GM21825 (cell line): ENCODE results near the gene EIPR1.

Experiments used
- ATAC-seq: cut with Tn5 transposase; IDR thresholded peaks from one replicate; pipeline ENCODE4 v1.9.1; 2021; ENCODE audit warnings: mild to moderate bottlenecking, moderate library complexity; ENCODE audit not compliant: unreplicated experiment

The EIPR1 gene

GRCh38 chr2:3277748-3278520 is 99.7 kb downstream of the EIPR1 start:
- ATAC-seq, result no peak

DNA sequence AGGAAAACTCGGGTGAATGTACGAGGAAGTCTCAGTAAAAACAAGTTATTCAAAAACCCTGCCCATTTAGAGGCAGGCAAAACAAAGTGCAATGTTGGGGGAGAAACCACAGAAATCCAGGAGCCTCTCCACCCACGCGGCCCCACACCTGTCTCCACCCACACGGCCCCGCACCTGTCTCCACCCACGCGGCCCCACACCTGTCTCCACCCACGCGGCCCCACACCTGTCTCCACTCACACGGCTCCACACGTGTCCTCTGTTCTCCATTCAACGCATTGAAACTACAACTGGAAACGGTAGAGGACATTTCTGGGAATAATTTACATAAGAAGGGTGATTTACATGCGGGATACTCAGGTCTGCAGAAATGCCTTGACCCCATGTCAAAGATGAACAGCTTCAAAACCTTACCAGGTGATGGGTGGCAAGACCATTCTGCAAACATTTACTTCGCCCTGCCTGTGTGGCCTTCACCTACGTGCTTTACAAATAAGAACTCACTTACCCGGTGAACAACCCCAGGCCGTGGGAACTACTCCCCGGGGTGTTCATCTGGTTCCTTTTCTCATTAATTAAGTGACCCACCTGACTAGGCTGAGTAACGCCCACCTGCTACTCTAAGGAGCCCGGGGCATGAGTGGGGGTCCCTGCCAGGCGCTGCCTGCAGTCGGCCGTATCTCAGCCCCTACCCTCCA is 100.4 kb downstream of the EIPR1 start:
- no peak for ATAC-seq

- no peak for ATAC-seq
These were observed 104.9 kb downstream of the EIPR1 start for GRCh38 chr2:3272761-3273160.

GRCh38 chr2:3270095-3270478 is 107.5 kb downstream of the EIPR1 start:
- ATAC-seq, result no peak

DNA sequence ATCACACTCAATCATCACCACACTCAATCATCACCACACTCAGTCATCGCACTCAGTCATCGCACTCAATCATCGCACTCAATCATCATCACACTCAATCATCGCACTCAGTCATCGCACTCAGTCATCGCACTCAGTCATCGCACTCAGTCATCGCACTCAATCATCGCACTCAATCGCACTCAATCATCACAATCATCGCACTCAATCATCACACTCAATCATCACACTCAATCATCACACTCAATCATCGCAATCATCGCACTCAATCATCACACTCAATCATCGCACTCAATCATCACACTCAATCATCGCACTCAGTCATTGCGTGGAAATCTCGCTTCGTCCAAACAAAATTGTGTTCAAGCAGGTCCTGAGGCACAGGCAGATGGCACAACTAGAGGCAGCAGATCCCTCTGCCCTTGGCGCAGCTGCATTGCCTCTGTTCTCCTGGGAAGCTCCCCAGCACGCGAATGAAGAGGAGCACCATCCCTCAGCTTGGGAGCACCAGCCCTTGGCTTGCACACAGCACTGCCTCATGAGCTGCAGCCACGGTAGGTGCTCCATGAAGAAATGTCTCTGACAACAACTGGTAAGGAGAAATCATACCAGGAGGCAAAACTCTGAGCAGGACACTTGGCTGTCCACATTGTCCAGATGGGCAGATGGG is 108.1 kb downstream of the EIPR1 start:
- no peak for ATAC-seq

DNA sequence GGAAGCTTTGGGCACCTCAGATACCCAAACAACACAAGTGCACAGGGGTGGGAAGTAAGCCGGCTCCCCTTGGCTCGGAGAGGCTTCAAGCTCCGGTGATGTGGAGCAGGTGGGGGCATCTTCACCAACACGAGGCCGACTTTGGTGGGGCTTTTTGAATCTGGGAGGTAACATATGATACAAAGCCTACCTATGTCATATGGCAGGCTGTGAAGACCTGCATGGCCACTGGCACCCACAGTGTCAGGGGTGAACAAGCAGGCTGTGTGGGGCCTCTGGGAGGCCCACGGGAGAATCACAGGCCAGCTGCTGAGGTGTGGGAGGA is 109.0 kb downstream of the EIPR1 start:
- ATAC-seq, result no peak

DNA sequence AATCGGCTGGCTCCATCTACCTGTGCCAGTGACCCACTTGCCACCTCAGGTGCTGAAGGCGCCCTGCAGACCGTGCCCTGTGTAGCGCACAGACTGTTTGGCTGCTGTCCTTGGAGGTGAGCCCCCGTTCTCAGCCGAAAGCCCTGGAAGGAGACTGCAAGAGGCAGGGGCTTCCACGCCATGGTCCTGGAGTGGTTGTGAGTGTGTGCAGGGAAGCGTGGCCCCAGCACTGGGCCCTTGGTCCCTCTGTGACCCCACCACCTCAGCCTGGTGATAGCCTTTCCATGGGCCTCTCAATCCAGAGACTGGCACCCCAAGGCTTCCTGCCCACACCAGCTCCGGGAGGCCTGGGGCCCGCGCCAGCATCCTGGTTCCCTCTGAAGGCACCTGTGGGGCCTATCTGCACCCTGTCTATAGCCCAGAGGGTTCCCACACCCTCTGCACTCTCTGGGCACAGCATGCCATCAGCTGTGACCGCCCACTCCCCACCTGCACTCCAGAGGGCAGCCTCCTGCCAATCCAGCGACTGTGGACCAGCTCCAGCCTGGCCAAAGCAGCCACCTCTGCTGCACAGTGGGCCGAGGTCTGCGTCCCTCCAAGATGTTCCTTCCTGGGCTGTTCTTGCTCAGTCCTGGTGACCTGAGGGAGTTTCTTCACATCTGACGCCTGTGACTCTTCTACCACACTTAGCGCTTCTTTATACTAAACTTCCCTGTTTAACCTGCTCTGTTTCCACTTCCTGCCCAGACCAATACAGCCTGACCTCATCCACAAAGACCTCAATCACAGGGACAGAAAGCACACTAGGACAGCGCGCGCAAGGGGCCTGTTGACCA is 109.5 kb downstream of the EIPR1 start:
- no peak for ATAC-seq

GRCh38 chr2:3266925-3267867 is 110.4 kb downstream of the EIPR1 start:
- no peak for ATAC-seq

- ATAC-seq, result no peak
These were observed 111.4 kb downstream of the EIPR1 start for GRCh38 chr2:3265981-3266924.

DNA sequence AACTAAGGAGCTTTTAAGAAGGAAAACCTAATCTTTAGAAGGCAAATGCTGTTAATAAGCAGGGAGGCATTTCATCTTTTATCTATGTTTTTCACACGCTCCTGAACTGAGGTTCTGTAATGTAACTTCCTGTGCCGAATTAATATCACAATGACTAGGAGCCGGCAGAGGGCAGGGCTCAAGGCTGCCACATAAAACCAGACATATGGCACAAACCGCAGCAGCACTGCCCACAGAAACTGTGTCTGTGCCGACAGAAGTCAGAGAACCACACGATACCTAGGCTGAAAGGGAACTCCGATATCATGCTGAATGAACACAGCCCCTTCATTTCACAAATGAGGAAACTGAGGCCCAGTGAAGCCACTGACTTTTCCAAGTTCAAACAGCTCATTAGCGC is 112.1 kb downstream of the EIPR1 start:
- no peak for ATAC-seq

DNA sequence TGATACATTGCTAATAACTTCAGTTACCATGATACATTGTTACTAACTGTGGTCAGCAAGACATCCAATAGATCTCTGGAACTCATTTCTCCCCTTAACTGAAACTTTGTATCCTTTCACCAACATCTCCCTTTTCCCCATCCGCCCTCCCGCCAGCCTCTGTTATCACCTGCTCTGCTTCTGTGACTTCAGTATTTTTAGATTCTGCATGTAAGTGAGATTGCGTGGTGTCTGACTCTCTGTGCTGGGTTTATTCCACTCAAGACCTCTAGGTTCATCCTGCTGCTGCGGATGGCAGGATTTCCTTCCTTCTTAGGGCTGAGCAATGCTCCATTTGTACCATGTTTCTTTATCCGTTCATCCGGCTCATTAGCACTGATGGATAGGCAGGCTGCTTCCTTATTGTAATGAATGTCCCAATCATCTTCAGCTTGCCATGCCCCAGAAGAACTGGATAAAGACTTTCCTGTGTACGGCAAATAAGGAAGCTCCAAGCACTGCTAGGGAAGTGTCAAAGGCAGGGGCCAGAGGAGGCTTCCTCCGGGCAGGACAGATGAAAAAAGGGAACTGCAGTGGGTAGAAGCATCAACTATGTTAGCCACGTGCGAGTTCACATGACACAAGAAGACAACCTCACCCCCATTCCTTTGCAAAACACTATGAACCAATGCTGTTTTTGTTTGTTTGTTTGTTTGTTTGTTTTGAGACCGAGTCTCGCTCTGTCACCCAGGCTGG is 113.4 kb downstream of the EIPR1 start:
- no peak for ATAC-seq

DNA sequence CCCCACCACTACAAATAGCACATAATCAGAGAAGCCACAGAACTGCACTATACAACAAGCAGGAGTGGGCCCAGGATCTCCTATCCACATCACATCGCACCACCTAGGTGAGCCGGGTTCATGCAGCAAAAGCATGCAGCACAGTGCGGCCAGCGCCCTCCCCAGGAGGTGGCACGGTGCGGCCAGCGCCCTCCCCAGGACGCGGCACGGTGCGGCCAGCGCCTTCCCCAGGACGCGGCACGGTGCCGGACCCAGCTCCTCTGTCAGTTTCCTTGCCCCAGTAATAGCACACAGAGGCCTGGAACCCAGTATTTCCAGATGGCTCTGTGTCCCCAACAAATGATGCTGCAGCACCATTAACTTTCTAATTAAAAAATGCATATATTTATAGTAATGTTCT is 114.1 kb downstream of the EIPR1 start:
- no peak for ATAC-seq

GRCh38 chr2:3262437-3263388 is 114.9 kb downstream of the EIPR1 start:
- no peak for ATAC-seq

DNA sequence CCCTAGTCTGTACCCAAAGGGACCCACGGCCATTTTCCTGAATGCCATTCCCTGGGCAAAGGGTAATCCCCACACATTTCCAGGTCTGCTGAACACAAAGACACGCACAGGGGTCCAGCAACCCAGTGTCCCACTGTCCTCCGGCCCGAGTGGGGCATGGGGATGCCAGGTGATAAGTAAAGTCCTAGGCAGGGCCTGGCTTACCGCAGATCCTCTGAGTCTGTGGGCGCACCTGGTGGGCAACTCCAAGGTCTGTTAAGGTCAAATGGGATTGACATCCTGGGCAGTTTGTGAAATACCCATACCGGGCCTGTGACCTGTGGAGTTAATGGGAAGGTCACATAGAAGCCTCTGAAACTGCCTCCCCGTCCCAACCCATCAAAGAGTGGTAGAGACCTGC is 116.1 kb downstream of the EIPR1 start:
- no peak for ATAC-seq

GRCh38 chr2:3260959-3261358 is 116.7 kb downstream of the EIPR1 start:
- no peak for ATAC-seq

DNA sequence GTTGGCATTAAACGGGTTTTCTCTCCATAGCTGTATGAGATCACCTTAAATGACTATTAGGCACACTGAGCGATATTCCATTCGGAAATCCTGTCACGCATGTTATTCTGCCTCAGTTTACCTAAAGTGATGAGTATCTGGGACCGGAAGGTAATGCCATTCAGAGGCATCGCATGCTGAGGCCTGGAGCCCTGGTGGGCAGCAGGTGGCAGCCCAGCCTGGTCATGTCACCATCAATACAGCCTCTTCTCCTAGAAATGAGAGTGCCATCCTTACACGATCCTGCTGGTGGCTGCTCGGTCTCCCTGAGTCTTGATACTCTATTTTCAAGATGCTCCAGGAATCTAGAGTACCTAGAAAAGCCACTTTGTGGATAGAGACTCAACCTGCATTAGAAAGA is 119.8 kb downstream of the EIPR1 start:
- no peak for ATAC-seq

GRCh38 chr2:3257166-3257565 is 120.5 kb downstream of the EIPR1 start:
- no peak for ATAC-seq
